NCI-H1930 (cell line): ENCODE measurements around the gene DPH2.

Source experiments
- DNase-seq, 2 experiments: peaks; one replicate each; lab custom pipeline; 2025; lab: John Stamatoyannopoulos, UW

The DPH2 gene

GRCh38 chr1:43945674-43946235, 24.1 kb upstream of the DPH2 start:
- no peak for DNase-seq

- peak; percentile 92 to 94 for DNase-seq
Observed at GRCh38 chr1:43946236-43947060, 23.4 kb upstream of the DPH2 start, which contains the start of gene IPO13. Gene IPO13, plus strand, starts transcription at chr1:43946950. Its CDS starts 651 bp downstream, at chr1:43947601.

- DNase-seq, result no peak
Observed at GRCh38 chr1:43947061-43947873, 22.5 kb upstream of the DPH2 start.

GRCh38 chr1:43947874-43948437, 21.9 kb upstream of the DPH2 start:
- DNase-seq, result no peak

- no peak for DNase-seq
Observed at GRCh38 chr1:43949678-43950077, 20.1 kb upstream of the DPH2 start.

GRCh38 chr1:43951021-43951985, 18.5 kb upstream of the DPH2 start:
- no peak for DNase-seq

GRCh38 chr1:43952731-43953346, 17.0 kb upstream of the DPH2 start:
- DNase-seq, result peak; percentile 48 to 76

GRCh38 chr1:43953361-43953760, 16.4 kb upstream of the DPH2 start:
- DNase-seq, result no peak

- DNase-seq, result no peak
Observed at GRCh38 chr1:43954036-43954435, 15.8 kb upstream of the DPH2 start.

GRCh38 chr1:43956234-43956633, 13.6 kb upstream of the DPH2 start:
- DNase-seq, result no peak

GRCh38 chr1:43957407-43958040, 12.3 kb upstream of the DPH2 start:
- DNase-seq, result no peak

GRCh38 chr1:43958351-43959255, 11.2 kb upstream of the DPH2 start:
- DNase-seq, result no peak

GRCh38 chr1:43960798-43961197, 9.0 kb upstream of the DPH2 start:
- no peak for DNase-seq

GRCh38 chr1:43961692-43962091, 8.1 kb upstream of the DPH2 start:
- no peak for DNase-seq

GRCh38 chr1:43962324-43962723, 7.5 kb upstream of the DPH2 start:
- DNase-seq, result no peak

- DNase-seq, result no peak
Observed at GRCh38 chr1:43963006-43963405, 6.8 kb upstream of the DPH2 start.

GRCh38 chr1:43963890-43964289, 5.9 kb upstream of the DPH2 start:
- no peak for DNase-seq

GRCh38 chr1:43965316-43965715, 4.5 kb upstream of the DPH2 start:
- no peak for DNase-seq

- DNase-seq, result no peak
Observed at GRCh38 chr1:43968348-43968948, 1.4 kb upstream of the DPH2 start.
